Bone marrow (tissue), 2 donors: ENCODE results near the gene DEFB123.
"Not testable (repeated sequence)": the region's sequence is repeated elsewhere in the genome, so short reads cannot be mapped to it uniquely, and the experiment has no call there.

ENCODE experiments used
- DNase-seq, 2 donors: peaks; one replicate each; lab custom pipeline; 2025; lab: John Stamatoyannopoulos, UW

The DEFB123 gene, protein sequence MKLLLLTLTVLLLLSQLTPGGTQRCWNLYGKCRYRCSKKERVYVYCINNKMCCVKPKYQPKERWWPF

GRCh38 chr20:31440012-31440659 lies at the start of gene DEFB123:
Gene DEFB123 (plus strand): TSS chr20:31440632. CDS start chr20:31440699, 67 bp downstream.
- no peak for DNase-seq

- DNase-seq = no peak
These were observed 47.6 kb upstream of the DEFB123 start for GRCh38 chr20:31392836-31393235.

GRCh38 chr20:31394900-31395299 lies 45.5 kb upstream of the DEFB123 start:
- no peak for DNase-seq

- DNase-seq = no peak
These were observed 36.5 kb upstream of the DEFB123 start for GRCh38 chr20:31403886-31404285.

- no peak for DNase-seq
These were observed 34.3 kb upstream of the DEFB123 start, which contains the start of gene DEFB121 for GRCh38 chr20:31406115-31406514. Gene DEFB121 (minus strand): TSS chr20:31406215. CDS start chr20:31406152, 63 bp downstream.

DNA sequence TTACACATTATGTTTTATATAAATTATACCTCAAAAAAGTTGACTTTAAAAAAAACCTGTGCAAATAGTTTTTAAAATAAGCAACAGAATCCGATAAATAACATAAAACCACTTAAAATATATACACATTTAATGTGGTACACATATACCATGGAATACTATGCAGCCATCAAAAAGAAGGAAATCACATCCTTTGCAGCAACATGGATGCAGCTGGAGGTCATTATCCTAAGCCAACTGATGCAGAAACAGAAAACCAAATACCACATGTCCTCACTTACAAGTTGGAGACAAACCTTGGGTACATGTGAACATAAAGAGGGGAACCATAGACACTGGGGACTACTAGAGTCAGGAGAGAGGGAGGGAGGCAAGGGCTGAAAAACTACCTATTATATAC lies 30.4 kb upstream of the DEFB123 start:
- DNase-seq = no peak

- DNase-seq = no peak
These were observed 26.1 kb upstream of the DEFB123 start for GRCh38 chr20:31414381-31414780.

DNA sequence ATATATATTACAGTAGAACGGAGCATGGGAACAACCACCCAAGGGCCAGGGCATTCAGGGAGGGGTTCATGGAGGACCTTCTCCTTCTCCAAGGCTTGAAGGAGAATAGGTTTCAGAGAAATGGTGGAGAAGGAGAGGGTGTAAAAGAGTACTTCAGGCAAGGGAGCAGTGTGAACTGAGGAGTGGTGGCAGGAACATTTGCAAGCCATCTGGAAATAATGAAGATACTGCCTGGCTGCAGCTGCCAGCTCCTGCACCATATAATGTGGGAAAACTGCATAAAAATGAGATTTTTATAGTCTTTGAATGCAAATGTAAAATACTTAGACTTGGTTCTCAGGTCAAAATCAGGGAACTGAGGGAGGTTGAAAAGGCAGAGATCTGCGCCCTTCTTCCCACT lies 24.8 kb upstream of the DEFB123 start:
- no peak for DNase-seq

- no peak for DNase-seq
These were observed 22.1 kb upstream of the DEFB123 start for GRCh38 chr20:31418307-31418706.

DNA sequence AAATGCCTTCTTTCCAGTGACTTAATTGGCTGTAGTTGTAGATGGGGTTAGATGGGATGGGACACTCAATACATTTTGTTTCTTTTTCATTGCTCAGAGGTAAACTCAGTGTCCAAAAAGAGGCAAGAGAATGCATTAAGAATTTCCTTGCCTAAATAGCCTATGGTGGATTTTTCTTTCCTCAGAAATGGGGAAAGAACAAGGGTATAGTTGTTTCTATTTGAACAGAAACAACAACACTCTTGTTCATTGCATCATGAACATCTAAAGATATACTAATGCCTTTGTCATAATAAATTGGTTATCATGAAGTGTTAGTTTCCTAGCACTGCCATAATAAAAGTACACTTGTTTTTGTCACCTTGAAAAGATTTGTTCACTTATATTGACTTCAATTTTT lies 14.6 kb upstream of the DEFB123 start:
- no peak for DNase-seq

DNA sequence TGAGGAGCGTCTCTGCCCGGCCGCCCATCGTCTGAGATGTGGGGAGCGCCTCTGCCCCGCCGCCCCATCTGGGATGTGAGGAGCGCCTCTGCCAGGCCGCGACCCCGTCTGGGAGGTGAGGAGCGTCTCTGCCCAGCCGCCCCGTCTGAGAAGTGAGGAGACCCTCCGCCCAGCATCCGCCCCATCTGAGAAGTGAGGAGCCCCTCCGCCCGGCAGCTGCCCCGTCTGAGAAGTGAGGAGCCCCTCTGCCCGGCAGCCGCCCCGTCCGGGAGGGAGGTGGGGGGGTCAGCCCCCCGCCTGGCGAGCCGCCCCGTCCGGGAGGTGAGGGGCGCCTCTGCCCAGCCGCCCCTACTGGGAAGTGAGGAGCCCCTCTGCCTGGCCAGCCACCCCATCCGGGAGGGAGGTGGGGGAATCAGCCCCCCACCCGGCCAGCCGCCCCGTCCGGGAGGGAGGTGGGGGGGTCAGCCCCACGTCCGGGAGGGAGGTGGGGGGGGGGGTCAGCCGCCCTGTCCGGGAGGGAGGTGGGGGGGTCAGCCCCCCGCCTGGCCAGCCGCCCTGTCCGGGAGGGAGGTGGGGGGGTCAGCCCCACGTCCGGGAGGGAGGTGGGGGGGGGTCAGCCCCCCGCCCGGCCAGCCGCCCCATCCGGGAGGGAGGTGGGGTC lies 13.4 kb upstream of the DEFB123 start:
- DNase-seq = not testable (repeated sequence)

DNA sequence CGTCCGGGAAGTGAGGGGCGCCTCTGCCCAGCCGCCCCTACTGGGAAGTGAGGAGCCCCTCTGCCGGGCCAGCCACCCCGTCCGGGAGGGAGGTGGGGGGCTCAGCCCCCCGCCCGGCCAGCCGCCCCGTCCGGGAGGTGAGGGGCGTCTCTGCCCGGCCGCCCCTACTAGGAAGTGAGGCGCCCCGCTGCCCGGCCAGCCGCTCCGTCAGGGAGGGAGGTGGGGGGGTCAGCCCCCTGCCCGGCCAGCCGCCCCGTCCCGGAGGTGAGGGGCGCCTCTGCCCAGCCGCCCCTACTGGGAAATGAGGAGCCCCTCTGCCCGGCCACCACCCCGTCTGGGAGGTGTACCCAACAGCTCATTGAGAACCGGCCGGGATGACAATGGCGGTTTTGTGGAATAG lies 12.9 kb upstream of the DEFB123 start:
- not testable (repeated sequence) for DNase-seq

GRCh38 chr20:31430568-31431115 lies 9.8 kb upstream of the DEFB123 start:
- DNase-seq = no peak

GRCh38 chr20:31446084-31446819 lies 5.8 kb downstream of the DEFB123 start:
- no peak for DNase-seq

- DNase-seq = no peak
These were observed 9.3 kb downstream of the DEFB123 start for GRCh38 chr20:31449511-31450414.

GRCh38 chr20:31452575-31452974 lies 12.1 kb downstream of the DEFB123 start:
- DNase-seq = no peak

DNA sequence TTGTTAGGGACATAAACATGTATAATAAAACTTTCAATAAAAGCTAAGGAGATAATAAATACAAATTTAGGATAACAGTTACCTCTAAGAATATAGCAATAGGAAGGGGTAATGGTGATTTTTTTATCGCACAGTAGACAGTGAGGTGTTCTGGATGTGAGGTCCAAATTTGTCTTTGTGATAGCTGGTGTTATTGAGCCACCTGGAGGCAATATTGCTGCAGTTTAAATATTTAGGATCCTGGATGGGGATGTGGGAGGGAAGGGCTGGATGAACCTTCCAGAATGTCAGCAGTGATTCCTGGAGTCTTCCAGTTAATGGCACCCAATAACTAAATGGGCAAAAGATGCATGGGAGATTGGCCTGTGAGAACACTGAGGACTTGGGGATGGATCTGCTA lies 13.9 kb downstream of the DEFB123 start:
- no peak for DNase-seq

DNA sequence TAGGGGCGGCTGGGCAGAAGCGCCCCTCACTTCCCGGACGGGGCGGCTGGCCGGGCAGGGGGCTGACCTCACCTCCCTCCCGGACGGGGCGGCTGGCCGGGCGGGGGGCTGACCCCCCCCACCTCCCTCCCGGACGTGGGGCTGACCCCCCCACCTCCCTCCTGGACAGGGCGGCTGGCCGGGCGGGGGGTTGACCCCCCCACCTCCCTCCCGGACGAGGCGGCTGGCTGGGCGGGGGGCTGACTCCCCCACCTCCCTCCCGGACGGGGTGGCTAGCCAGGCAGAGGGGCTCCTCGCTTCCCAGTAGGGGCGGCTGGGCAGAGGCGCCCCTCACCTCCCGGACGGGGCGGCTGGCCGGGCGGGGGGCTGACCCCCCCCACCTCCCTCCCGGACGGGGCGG lies 30.5 kb downstream of the DEFB123 start:
- DNase-seq = not testable (repeated sequence)

DNA sequence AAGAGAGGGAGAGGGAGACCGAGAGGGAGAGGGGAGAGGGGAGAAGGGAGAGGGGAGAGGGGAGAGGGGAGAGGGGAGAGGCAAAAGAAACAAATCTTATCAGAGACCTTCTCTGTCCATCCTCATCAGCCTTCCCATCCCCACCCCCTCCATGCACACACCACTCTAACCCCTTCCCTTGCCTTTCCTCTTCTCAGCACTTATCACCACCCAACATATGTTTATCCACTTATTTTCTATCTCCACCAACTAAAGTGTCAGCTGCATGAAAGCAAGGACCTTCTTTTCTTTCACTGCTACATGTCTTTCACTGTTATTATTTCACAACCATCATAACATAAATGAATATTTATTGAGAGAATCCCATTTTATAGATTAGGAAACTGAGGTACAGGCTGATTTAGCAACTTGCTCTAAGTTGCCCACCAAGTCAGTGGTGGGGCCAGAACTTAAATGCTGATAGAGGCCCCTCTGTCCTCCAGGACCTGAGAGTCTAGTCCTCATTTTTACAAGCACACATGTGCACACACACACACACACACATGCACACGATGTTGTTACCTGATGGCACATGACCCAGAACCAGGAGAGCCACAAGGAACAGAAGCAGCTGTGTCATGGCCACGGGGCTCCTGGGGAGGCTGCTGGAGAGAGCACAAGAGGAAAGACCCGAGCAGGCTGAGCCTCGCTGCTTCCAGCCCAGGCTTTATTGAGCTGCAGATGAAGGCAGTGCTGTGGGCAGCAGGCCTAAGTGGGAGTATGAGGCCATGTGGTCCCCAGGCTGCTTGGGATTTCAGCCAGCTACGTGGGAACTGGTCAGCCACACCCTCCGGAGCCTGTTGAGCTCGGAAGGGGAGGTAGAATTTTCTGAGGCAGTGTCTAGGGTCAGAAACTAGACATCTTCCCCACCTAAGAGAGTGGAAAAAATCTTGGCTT lies 32.2 kb downstream of the DEFB123 start:
- no peak for DNase-seq

- DNase-seq = no peak
These were observed 33.1 kb downstream of the DEFB123 start for GRCh38 chr20:31473331-31474096.
